CD4-positive, alpha-beta T cell treated with Interferon alpha-2 for 1 hour (primary cell): Measurements from ENCODE around the gene IGSF8.
"Not testable (repeated sequence)": the region's sequence is repeated elsewhere in the genome, so short reads cannot be mapped to it uniquely, and the experiment has no call there.

ENCODE experiments used
- DNase-seq, 2 donors: peaks; one replicate each; pipeline ENCODE4 v3.0.0-alpha.2; 2020 to 2022

The IGSF8 gene

DNA sequence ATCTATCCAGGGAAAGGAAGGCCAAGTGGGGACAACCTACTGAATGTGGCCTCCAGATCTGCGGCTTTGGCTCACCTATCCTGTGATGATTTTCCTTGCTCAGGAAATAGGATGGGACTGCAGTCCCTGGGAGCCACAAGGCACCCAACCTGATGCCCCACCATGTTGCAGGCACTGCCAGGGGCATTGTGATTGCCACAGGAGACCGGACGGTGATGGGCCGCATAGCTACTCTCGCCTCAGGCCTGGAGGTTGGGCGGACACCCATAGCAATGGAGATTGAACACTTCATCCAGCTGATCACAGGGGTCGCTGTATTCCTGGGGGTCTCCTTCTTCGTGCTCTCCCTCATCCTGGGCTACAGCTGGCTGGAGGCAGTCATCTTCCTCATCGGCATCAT, 29.0 kb upstream of the IGSF8 start:
- DNase-seq, result no peak

DNA sequence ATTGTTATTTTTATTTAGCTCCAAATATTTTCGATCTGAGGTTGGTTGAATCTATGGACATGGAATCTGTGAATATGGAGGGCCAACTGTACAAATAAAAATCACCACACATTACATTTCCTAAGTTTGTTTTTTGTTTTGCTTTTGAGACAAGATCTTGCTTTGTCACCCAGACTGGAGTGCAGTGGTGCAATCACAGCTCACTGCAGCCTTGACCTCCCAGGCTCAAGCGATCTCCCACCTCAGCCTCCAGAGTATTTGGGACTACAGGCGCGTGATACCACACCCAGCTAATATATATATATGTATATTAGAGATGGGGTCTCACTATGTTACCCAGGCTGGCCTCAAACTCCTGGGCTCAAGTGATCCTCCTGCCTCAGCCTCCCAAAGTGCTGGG, 27.9 kb upstream of the IGSF8 start:
- DNase-seq, result not testable (repeated sequence)

DNA sequence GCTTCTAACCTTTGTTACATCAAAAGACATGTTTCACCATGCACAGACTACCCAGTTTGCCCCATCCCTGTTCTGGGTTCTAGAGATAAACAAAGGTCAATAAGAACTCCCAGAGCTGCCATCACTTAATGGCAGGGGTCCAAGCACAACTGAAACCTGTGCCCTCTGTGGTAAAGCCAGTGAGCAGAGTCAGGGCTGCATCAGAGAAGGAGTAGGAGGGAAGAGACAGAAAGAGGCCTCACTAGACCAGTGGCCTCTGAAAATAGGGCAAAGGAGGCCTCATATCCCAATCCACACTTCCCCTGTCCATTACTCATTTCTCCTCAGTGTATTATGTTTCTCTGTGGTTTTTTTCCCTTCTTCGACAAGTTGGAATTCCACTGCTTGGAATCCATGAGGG, 27.3 kb upstream of the IGSF8 start:
- no peak for DNase-seq

DNA sequence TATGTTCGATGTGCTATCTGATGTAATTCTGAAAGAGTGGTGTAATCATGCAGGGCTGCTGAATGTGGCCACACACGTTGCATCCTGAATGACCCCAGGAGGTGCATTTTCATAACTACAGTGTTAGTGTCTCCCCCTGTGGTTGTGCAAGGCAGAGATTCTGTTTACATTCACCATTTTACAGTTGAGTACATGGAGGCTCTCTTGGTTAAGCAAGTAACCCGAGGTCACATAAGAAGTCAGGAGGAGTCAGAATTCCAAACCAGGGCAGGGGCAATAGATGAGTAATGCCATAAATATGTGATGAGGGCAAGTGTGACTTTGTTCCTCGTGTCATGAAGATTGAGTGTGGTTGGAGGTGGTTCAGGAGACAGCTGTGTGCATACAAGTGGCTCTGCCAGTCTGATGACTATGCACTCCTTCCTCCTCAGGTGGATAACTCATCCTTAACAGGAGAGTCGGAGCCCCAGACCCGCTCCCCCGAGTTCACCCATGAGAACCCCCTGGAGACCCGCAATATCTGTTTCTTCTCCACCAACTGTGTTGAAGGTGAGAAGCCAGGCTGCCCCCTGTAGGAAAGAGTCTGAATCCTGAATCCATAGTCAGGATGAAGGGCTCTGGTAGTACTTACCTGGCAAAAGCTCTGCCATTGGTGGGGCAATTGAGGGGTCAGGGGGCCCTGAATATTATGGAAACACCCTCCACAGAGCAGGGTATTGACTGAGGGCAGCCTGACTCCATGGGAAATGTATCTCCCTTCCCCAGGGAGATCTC, 26.5 kb upstream of the IGSF8 start:
- no peak for DNase-seq

DNA sequence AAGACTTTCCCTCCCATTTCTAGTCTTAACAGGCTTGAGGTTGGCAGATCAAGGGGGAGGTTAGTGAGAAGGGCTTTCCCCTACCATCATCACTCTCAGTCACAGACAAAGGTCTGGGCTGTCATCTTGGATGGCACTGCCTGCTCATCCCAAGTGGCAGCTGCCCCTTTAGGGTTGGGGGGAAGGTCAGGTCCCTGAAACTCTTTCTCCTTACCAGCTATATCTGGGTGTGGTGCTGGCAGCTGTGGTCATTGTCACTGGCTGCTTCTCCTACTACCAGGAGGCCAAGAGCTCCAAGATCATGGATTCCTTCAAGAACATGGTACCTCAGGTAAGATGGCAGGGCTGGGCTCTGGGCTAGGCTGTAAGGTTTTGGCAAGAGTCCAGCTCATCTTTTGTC, 25.3 kb upstream of the IGSF8 start:
- DNase-seq, result no peak

DNA sequence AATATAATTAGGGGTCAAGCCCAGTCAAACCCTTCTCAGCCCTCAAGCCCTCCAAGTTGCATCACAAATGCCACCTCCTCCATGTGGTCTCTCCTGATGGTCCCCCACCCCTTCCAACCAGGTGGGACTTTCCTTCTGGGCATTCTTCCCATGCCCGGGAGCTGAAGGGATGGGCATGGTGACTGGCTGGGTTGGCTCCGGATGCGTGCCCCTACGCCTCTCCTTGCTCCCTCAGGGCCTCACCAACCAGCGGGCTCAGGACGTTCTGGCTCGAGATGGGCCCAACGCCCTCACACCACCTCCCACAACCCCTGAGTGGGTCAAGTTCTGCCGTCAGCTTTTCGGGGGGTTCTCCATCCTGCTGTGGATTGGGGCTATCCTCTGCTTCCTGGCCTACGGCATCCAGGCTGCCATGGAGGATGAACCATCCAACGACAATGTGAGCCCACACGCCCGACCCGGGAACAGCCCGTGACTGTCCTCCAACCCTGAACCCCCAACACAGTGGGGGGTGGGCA, 24.6 kb upstream of the IGSF8 start:
- DNase-seq, result no peak

DNA sequence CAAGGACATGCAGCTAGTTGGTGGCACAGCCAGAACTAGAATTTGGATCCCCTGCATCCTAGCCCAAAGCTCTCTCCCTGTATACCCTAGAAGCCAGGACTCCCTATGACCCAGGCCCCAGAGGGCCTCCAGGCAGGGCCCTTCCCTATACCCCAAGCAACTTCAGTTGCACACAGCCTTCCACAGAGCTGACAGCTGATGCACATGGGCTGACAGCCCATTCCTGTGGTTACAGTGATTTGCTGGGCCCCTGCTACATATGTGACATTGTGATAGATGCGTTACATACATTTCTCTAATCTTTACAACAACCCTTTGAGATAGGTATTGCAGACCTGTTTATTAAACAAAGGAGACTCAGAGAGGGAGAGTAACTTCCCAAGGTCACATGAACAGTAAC, 23.0 kb upstream of the IGSF8 start:
- no peak for DNase-seq

DNA sequence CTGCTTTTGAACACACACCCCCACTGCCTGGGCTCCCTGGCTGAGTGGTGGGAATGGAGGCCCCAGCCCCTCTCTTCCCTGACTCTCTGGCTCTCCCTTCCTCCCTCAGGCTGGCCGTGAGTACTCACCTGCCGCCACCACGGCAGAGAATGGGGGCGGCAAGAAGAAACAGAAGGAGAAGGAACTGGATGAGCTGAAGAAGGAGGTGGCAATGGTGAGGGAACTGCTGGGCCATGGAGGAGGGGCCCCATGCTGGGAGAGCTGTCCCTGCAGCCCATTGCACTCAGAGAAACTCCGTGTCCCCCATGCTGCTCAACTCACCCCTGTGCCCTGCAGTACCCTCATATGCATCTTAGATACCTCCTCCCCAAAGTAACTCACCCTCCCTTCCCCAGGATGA, 22.4 kb upstream of the IGSF8 start:
- DNase-seq, result no peak

DNA sequence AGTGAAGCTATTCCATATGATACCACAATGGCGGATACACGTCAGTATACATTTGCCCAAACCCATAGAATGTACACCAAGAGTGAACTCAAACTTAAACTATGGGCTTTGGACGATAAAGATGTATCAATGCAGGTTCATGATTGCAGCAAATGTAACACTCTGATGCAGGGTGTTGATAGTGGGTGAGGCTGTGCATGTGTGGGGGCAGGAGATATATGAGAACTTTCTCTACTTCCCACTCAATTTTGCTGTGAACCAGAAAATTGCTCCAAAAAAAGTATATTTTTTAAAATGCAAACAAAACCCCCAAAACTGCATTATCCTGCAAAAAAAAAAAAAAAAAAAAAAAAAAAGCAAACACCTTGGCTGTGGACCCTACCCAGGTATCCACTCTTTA, 20.5 kb upstream of the IGSF8 start:
- DNase-seq, result no peak

DNA sequence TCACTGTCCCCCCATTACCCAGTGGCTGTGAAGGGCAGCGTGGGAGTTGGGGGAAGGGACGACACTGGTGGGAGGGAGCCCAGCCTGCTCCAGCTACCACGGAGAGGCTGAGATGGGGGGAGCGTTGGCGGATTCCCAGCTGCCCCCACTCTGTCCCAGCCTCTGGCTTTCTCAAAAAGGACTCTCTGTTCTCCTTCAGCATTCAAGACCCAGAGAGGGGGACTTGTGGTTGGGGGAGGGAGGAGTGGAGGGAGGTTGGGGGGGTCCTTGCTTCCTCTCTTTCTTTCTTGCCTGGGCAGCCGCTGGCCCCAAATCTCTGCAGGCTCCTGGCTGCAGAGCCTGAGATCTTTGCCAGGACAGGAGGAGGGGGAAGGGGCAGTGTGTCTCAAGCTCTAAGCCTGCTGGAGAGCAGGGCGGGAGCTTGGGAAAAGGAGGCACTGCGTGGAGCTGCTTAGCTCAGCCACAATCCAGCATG, 19.3 kb upstream of the IGSF8 start:
- DNase-seq, result no peak

DNA sequence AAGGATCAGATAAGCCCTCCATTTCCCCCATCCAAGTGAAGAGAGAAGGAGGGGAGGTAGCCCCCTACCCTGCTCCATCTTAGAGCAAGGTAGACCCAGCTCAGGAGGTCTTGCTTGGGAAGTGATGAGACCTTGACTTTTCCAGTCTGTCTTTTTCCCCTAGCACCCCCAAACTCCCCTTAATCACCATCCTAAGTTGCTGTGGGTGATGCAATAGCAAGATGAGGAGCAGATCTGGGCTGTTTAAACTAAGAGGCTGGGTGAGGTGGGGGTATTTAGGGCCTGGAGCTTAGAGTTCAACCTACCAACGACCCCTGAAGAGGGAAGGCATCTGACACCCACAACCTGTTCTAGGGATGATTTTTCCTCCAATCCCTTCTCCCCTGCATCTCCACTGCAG, 18.9 kb upstream of the IGSF8 start:
- no peak for DNase-seq

DNA sequence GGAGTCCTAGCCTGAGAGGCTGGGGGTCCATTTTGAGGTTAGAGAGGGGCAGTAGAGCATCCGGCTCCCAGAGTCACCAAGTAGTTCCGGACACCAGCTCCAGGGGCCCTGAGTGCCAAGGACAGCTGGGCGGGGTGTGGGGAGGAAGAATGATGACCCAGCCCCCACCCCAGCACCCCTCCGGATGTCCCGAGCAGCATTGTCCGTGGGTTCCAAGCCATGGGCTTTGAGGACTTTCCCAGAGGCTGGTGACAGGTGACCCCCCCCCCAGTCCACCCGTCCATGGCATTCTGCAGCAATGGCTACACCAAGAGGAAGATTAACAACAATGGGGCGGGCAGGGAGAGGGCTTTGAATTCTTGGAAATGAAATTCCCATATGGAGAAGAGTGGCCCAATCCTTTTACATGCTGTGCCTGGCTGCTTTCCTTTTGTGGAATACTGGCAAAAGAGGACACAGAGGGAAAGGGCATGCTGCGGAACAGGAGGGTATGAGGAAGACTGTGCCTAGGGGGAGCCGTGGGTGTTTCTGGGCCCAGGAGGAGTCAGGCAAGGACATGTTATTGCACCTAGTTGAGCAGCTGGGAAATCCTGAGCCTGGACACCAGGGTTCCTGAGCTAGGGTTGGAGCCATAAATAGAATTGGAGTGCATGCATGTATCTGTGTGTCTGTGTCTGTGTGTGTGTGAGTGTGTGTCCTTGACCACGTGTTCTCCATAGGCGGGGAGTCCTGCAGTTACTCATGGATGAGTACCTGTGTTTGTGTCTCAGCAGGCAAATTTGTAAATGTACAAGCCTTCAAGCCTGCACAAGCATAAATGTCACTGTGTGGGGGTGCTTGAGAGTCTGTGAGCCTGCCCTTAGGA, 18.1 kb upstream of the IGSF8 start:
- DNase-seq, result no peak

DNA sequence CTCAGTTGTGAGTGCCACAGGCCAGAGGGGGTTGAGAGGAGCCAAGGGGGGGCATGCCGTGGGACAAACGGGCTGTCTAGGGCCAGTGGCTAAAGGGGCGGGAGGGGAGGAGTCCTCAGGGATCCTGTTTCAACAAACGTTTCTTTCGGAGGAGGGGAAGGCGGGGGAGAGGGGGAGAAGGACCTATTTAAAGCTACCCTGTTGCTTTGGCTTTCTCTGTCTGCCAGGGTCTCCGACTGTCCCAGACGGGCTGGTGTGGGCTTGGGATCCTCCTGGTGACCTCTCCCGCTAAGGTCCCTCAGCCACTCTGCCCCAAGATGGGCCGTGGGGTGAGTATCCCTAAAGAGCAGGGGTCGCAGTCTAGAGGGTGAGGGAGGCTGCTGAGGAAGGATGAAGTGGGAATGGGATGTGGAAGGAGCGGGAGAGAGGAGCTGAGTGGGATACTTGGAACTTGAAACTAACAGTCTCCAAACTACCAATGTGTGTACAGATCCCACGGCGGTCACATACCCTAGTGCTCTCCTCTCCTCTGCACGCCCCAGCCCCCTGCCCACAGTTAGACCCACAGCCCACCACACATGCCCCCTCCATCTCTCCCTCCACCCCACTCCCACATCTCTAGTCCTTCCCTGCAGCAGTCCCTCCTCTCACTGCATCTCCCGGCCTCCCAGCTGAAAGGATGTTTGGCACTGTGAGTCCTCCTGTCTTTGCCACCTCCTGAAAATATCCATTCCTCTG, 17.3 kb upstream of the IGSF8 start, which contains the start of gene ATP1A2:
Gene ATP1A2, plus strand, starts transcription at position 215 of the 738 bp plus-strand sequence. Its CDS starts 103 bp downstream, at position 318.
- DNase-seq, result no peak

DNA sequence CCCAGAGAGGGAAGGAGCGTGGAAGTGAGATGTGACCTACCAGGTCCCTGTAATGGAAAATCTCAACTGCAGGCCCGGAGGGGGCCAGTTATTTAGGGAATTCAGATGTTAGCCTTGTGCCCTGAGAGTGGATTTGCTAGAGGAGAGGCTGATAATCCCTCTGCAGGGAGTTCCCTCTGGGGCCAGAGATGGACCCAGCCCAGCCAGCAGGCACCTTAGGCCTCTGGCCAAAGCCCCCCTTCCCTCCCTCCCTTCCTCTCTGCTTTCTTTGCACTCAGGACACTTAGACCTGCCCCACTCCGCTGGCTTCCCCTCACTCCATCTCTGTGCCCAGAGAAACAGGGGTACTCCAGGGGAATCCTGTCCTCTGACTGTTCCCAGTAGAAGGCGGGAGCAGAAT, 15.7 kb upstream of the IGSF8 start:
- DNase-seq, result no peak

DNA sequence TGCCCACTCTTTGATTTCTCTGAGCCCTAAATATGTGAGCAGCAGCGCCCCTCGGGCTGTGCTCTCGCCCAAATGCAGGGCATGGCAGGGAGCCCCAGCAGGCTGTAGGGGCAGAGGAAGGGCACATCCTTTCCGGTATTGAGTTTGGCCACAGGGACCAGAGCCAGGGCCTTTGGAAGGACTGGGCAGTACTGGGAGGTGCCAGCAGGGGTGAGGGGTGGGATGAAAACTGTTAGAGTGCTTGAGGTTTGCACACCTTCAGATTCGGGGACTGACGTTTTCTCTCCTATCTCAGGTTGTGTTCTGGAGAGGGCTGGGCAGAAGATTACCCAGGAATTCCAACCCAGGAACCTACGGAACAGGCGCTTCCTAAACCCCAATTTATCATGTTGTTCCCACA, 15.0 kb upstream of the IGSF8 start:
- no peak for DNase-seq

DNA sequence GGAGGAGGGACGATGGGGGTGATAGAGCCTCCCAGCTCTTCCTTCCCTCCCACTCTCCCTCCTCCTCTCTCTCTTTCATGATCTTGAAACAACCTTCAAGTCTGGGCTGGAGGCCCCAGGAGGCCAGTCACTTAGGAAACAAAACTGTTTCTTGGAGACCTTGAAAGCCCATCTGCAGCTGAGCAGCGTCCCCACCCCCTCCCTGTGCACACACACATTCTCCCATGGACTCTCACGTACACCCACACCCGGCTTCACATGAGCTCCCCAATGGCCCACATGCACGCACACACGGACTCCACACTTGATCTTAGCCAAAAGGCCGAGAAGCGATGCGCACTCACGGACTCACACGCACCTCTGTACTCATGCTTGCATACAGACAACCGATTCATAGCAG, 13.9 kb upstream of the IGSF8 start:
- DNase-seq, result no peak

DNA sequence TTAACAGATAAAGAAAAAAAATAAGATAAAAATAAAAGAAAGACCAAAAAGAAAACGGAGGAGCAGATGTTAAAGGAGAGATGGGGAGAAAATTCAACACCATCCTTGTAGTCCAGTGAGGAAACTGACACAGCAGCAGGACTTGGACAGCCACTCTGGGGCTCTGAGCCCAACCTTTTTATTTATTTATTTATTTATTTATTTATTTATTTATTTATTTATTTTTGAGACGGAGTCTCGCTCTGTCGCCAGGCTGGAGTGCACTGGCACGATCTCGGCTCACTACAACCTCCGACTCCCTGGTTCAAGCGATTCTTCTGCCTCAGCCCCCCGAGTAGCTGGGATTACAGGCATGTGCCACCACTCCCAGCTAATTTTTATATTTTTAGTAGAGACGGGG, 13.0 kb upstream of the IGSF8 start:
- not testable (repeated sequence) for DNase-seq

DNA sequence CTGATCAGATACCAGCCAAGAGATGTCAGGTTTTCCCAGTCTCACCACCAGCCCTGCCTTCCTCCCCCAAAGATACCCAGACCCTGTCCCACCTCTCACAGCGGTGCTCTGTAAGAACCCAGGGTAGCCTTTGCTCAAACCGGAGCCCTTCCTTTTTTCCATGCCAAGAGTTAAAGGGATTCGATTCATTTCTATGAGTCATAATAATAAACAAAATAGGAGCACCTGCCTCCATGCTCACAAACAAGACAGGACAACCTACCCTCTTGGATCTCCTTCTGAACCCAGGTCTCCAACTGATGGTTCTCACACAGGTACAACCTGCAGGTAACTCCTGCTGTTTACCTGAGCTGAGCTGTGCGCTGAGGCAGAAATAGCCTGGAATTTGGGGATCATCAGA, 11.3 kb upstream of the IGSF8 start:
- DNase-seq, result no peak

DNA sequence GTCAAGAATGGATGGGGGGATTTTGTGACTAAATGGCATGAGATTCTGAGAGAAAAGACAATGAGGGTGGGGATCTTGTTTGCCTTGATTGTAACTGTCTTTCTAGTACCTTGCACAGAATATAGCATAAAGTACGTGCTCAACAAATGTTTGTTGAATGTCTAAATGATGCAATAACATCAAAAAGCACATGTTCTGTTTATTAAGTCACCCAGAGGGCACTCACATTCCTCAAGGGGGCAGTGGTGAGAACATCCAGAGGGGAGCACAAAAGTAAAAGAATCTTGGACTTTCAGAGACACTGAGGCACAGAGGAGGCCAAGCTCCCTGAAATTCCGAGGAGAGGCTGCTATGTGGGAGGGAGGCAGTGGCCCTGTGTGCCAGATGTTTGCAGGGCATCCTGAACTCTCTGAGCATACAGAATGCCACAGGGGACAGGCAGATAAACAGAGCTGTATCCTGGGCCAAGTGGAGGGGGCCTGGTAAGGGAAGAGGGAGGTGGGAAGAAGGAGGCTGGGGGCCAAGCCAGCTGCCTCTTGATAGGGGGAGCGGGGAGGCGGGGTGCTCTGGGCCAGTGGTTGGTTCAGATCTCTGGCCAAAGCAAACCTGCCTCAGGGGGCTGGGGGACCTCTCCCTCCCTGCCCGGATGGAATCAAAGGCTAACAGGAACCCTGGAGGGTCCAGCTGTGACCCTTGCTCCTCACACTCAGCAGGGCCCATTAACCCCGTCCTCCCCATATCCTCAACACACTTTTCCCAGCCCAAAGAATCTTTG, 10.7 kb upstream of the IGSF8 start:
- peak; percentile 47 to 50 for DNase-seq

DNA sequence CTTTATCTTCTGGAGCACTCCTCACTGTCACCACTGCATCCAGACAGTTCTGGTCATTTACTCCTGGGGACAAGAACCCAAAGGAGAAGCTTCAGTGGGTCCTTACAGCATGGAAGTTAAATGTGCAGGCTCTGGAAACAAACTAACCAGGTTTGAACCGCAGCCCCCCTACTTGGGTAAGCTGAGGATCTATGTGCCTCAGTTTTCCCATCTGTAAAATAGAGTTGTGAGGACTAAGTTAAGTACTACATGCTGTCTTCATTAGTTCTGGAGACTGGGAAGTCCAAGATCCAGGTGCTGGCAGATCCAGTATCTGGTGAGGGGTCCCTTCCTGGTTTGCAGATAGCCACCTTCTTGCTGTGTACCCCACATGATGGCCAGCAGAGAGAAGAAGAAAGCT, 9.1 kb upstream of the IGSF8 start:
- DNase-seq, result no peak

DNA sequence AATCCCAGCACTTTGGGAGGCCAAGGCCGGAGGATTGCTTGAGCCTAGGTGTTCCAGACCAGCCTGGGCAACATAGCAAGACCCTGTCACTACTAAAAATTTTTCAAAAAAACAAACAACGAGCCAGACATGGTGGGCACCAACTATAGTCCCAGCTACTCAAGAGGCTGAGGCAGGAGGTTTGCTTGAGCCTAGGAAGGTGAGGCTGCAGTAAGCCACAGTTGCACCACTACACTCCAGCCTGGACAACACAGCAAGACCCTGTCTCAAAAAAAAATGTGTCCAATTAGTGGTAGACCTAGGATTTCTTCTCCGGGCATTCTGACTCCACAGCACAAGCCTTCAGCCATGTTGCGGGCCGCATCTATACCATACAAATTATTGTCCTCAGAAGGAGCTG, 6.7 kb upstream of the IGSF8 start:
- DNase-seq, result no peak

DNA sequence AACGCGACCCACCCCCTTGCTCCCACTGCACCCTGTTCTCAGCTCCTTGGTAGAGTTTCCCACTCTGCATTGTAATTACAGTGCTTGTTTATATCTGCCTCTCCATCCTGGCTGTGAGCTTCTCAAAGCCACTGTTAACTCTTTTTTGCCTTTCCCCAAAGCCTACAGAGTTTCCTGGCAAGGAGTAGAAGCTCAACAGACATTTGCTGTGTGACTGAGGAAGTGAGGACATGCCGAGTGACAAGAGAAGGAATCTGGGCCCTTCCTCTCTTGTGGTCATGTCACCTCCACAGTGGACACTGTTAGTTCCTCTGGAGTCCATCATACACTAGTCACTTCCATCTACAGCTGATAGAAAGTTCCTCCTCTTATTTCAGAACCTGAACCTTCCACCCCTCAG, 6.1 kb upstream of the IGSF8 start:
- no peak for DNase-seq
